H1 (cell line): ENCODE results near the gene UROD. TPM values are rescaled to one million over a fixed set of nuclear protein-coding genes. Genes with fewer than 3 reads are reported as not detected.

Experiments
- BACH1 ChIP-seq: IDR thresholded peaks from 2 replicates; pipeline ENCODE4 v1.6.1; 2012; ENCODE audit warnings: low read length, improper control_type of control experiment
- JUND ChIP-seq: IDR thresholded peaks from 2 replicates; pipeline ENCODE4 v1.6.1; 2011; ENCODE audit warnings: mild to moderate bottlenecking, improper control_type of control experiment, low read length
- SP1 ChIP-seq: IDR thresholded peaks from 2 replicates; pipeline ENCODE4 v1.6.1; 2011; ENCODE audit warnings: low read depth, low read length
- polyA plus RNA-seq, 7 experiments: library from polyadenylated mRNA; depleted of rRNA in 3 of 7; stranded (reverse) in 5 of 7; unstranded in 2 of 7; fragments of >200 nt in 5 of 7; fragments of 200-250 nt in 2 of 7; gene quantifications; 1 replicate in 5 of 7; 2 replicates in 1 of 7; 4 replicates in 1 of 7; pipeline versions ENCODE4 v1.2.1 to v1.2.3, GENCODE V29; 2011 to 2013; ENCODE audit warnings: missing spikeins in 2 of 7, mixed read lengths in 2 of 7
- total RNA-seq: library from RNA; stranded (reverse); fragmentation: NEBNext Ultra II Directional; extraction: Animal tissue kit (Norgen Biotek cat#: 25700); gene quantifications from 2 replicates; pipeline ENCODE4 v1.2.1, GENCODE V29; 2021

The UROD gene
- total and polyA plus RNA-seq, 2 of the 8 experiments (the other 6 are each of a cell fraction or from before 2014, with no cell fraction given) = 86.6 to 220 TPM

DNA sequence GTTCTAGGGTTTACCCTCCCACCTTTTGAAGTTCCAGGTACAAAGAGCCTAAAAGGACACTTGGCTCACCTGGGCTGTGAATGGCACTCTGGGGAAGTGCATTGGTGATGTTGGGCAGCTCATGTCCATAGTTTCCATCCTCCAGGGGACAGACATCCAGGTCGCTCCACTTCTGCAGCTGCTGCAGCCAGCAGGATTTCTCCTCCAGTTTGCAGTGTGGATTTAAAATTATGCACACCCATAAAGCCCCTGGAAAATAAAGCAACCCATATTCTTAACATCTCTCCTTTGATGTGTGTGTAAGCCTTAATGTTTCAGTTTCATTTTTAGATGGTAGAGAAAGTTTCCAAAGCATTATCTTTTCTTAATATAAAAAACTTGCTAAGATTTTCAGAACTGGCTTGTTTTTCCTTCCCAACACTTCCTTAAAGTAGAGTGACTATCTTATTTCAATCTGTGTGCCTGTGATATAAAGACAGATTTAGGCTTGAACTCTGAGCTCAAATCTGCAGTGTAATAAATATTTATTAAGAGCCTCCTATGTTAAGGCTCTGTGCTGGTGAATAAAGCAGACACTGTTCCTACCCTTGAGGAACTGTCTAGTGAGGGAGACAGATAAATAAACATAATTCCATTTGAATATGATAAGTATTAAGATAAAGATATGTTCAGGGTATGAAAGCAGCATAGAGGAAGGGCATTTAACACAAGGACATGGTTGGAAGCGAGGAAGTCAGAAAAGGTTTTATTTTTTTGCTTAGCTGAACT is 39.1 kb downstream of the UROD start (continued):
- TF ChIP-seq BACH1 (no peak), JUND (no peak), SP1 (no peak)
